ENCODE data around the gene PLEKHO1.
A peak's percentile ranks its signal among the peaks of the same experiment; 100 is the strongest.
"Not testable (repeated sequence)": the region's sequence is repeated elsewhere in the genome, so short reads cannot be mapped to it uniquely, and the experiment has no call there.

Gene PLEKHO1

DNA sequence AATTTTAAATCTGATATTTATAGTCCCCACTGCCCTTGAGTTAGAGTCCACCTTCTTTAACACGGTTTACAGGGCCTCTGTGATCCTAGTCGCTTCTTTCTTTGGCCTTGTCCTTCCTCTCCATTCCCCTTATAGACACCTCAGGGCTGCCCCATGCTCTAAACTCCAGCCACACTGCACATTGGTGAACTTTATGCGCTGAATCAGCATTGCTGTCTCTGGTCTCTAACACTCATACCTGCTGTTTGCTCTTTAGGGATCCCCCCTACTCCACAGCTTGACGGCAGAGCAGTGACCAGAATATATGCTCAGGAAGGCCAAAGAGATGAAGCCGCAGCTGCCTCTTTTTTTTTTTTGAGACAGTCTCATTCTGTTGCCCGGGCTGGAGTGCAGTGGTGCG is 30.2 kb downstream of the PLEKHO1 start:
- DNase-seq, result no peak

DNA sequence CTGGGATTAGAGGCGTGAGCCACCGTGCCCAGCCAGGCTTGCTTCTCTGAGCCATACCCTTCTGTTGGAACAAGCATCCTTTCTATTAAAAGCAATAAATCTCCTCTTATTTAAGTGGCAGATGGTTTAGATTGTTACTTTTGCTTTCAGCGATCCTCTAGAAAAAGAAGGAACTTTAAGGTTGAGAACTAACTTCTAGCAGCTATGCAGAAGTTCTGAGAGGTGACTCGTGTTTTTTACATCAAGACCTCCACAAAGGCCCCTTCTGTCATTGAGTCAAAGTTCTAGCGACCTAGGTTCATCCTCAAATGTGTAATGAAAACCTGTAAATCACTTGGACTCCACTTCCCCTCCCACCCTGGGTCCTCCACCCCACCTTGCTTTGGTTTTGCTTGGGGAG is 30.8 kb downstream of the PLEKHO1 start:
- DNase-seq, result no peak

DNA sequence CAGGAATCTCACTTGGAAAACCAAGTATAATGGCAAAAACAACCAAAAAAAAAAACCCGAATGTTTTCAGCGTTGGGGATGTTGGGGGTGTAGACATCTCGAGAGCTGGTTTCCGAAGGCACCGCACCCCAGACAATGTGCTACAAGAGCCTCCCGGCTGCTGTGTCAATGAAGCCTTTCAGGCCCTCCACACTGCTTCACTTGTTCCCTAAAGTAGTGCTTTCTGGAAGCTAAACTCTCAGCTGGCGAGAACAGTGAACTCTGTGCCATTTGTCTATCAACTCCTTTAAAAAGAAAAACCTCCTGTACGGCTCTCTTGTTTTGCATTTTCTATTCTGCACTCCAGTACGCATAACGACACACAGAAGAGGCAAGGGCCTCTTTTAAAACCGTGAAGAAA is 32.5 kb downstream of the PLEKHO1 start:
- DNase-seq, result no peak

DNA sequence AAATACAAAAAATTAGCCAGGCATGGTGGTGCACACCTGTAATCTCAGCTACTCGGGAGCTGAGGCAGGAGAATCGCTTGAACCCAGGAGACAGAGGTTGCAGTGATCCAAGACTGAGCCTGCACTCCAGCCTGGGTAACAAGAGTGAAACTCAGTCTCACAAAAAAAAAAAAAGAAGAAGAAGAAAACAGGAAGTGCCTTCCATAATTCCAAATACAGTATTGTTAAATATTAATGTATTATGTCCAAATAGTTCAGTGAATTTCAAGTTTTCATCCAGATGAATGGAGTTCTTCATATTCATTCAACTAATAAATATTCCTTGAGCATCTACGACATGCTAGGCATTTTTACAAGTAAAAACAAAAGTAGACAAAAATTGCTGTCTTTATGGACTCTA is 33.3 kb downstream of the PLEKHO1 start:
- no peak for DNase-seq

- no peak for DNase-seq
Observed at GRCh38 chr1:150185481-150185880, 35.8 kb downstream of the PLEKHO1 start.

DNA sequence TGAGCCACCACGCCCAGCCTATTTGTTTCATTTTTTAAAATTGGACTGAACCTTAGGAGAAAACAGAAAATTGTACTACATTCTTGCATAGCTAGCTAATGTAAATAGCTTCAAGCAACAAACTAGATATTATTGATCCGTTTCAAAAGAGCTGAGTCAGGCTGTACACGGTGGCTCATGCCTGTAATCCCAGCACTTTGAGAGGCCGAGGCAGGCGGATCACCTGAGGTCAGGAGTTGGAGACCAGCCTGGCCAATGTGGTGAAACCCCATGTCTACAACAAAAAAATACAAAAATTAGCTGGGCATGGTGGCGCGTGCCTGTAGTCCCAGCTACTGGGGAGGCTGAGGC is 36.7 kb downstream of the PLEKHO1 start:
- not testable (repeated sequence) for DNase-seq

DNA sequence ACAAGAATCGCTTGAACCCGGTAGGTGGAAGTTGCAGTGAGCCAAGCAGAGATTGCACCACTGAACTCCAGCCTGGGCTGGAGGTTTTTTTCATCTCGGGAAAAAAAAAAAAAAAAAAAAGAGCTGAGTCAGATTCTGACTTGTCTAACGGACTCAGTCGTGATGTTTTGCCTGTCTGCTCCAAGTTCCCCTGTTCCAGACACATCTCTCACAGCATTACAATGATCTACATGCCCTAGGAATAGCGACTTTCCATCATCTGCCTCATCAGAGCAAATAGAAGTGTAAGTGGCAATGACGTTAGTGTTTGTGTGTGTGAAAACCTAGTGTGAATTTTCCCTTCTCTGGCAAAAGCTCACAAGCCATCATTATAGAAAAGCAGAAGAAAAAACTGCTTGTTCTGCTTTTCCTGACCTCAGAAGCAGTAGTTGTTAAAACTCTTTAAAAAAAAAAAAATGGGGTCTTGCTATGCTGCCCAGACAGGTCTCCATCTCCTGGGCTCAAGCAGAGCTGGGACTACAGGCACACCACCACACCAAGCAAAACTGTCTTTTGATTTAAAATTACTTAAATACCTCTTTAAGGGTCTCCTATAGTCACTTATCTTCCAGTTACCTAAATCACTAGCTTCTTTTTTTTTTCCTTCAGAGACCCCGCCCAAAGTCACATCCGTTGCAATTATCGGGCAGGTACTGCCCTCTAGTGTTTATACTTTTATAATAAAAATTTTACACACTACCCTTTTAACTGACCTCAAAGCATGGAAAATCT is 37.3 kb downstream of the PLEKHO1 start:
- peak in 1 of 2 experiments; percentile 15 for DNase-seq

GRCh38 chr1:150187560-150187931 is 37.8 kb downstream of the PLEKHO1 start:
- DNase-seq, result no peak

GRCh38 chr1:150192012-150192411 is 42.3 kb downstream of the PLEKHO1 start:
- DNase-seq, result no peak

GRCh38 chr1:150194381-150195031 is 44.8 kb downstream of the PLEKHO1 start:
- no peak for DNase-seq

GRCh38 chr1:150196417-150196816 is 46.7 kb downstream of the PLEKHO1 start:
- DNase-seq, result no peak

DNA sequence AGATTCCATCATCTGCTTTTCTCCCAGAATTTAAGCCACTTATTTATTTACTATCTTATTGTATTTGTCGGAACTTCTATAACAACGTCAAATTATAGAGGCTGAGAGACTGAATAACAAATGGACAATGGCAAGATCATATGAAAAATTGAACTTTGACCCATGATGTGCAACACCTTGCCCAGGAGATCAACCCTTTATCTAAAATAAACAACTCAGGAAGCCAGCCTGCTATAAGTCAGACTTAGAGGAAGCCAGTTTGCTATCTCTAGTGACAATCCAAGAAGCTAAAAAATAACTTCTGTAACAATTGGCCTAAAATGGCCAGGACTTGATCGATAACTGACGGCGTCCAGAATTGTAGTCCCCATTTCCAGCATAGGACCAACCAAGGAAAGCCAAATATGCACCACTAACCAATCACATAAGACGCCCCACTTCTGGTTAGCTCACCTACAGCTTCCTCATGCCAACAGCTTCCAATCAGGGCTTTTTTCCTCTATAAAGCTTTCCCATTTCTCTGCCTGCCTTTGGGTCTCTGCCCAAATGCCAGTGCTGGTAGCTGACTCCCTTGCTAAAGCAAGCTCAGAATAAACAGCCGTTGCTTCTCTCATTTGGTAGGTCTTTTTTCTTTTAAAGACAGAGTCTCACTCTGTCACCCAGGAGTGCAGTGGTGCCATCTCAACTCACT is 57.7 kb downstream of the PLEKHO1 start:
- no peak for DNase-seq

DNA sequence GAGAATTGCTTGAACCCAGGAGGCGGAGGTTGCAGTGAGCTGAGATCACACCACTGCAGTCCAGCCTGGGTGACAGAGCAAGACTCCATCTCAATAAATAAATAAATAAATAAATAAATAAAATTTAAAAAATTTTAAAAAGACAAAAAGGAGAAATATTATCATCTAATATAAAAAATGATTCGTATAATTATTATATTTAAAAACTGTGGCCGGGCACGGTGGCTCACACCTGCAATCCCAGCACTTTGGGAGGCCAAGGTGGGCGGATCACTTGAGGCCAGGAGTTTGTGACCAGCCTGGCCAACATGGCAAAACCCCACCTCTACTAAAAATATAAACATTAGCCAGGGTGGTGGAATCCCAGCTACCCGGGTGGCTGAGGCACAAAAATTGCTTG is 58.7 kb downstream of the PLEKHO1 start:
- not testable (repeated sequence) for DNase-seq
